ENCODE results near the gene ETNK1.

Gene ETNK1

GRCh38 chr12:22635812-22636211 lies 10.8 kb downstream of the ETNK1 start:
- DNase-seq (ENCODE audit: low spot score): no peak

- no peak for DNase-seq (ENCODE audit: low spot score)
These were observed 15.9 kb downstream of the ETNK1 start for GRCh38 chr12:22640851-22641250.

GRCh38 chr12:22641353-22642053 lies 16.5 kb downstream of the ETNK1 start:
- DNase-seq (ENCODE audit: low spot score): no peak

GRCh38 chr12:22648668-22649067 lies 23.7 kb downstream of the ETNK1 start:
- no peak for DNase-seq (ENCODE audit: low spot score)

GRCh38 chr12:22653075-22653474 lies 28.1 kb downstream of the ETNK1 start:
- no peak for DNase-seq (ENCODE audit: low spot score)

GRCh38 chr12:22653791-22654190 lies 28.8 kb downstream of the ETNK1 start:
- DNase-seq (ENCODE audit: low spot score): no peak

GRCh38 chr12:22656376-22656775 lies 31.4 kb downstream of the ETNK1 start:
- DNase-seq (ENCODE audit: low spot score): no peak

GRCh38 chr12:22656831-22657230 lies 31.9 kb downstream of the ETNK1 start:
- no peak for DNase-seq (ENCODE audit: low spot score)

- no peak for DNase-seq (ENCODE audit: low spot score)
These were observed 32.6 kb downstream of the ETNK1 start for GRCh38 chr12:22657538-22657937.

- no peak for DNase-seq (ENCODE audit: low spot score)
These were observed 33.2 kb downstream of the ETNK1 start for GRCh38 chr12:22658214-22658613.

- DNase-seq (ENCODE audit: low spot score): no peak
These were observed 37.4 kb downstream of the ETNK1 start for GRCh38 chr12:22662356-22662755.

- DNase-seq (ENCODE audit: low spot score): no peak
These were observed 40.5 kb downstream of the ETNK1 start for GRCh38 chr12:22665476-22665875.

GRCh38 chr12:22667122-22667521 lies 42.2 kb downstream of the ETNK1 start:
- no peak for DNase-seq (ENCODE audit: low spot score)

- no peak for DNase-seq (ENCODE audit: low spot score)
These were observed 43.5 kb downstream of the ETNK1 start for GRCh38 chr12:22668441-22668840.

- no peak for DNase-seq (ENCODE audit: low spot score)
These were observed 45.8 kb downstream of the ETNK1 start for GRCh38 chr12:22670762-22671161.

GRCh38 chr12:22672951-22673350 lies 48.0 kb downstream of the ETNK1 start:
- DNase-seq (ENCODE audit: low spot score): no peak

GRCh38 chr12:22677781-22678574 lies 53.0 kb downstream of the ETNK1 start:
- DNase-seq (ENCODE audit: low spot score): no peak

- no peak for DNase-seq (ENCODE audit: low spot score)
These were observed 57.7 kb downstream of the ETNK1 start for GRCh38 chr12:22682663-22683062.

GRCh38 chr12:22683131-22683530 lies 58.2 kb downstream of the ETNK1 start:
- no peak for DNase-seq (ENCODE audit: low spot score)

- no peak for DNase-seq (ENCODE audit: low spot score)
These were observed 59.5 kb downstream of the ETNK1 start for GRCh38 chr12:22684140-22685118.

- DNase-seq (ENCODE audit: low spot score): no peak
These were observed 61.2 kb downstream of the ETNK1 start for GRCh38 chr12:22686193-22686592.

GRCh38 chr12:22687361-22688076 lies 62.5 kb downstream of the ETNK1 start:
- DNase-seq (ENCODE audit: low spot score): no peak
